BJ (cell line): ENCODE measurements around the gene QRFP. TPM values are rescaled to one million over a fixed set of nuclear protein-coding genes. Genes with fewer than 3 reads are reported as not detected.

ENCODE experiments used
- CTCF ChIA-PET: fragments of 350-600 bp; formaldehyde crosslinking; extraction: SDS; loops from one replicate; lab custom pipeline; 2021; ENCODE audit warnings: antibody characterized with exemption, inconsistent platforms; lab: Yijun Ruan, JAX
- POLR2A ChIA-PET: fragments of 300-600 bp; sonication (Branson Sonifier 250); formaldehyde crosslinking; extraction: SDS; loops from one replicate; lab custom pipeline; 2021; ENCODE audit warnings: antibody characterized with exemption; lab: Charles Lee
- DNase-seq: peaks from one replicate; pipeline ENCODE4 v3.0.0-alpha.2; 2011; ENCODE audit warnings: low read depth
- H3K27me3 ChIP-seq: 2 replicates; pipeline ENCODE4 v1.6.0; 2011; ENCODE audit warnings: low read length; ENCODE audit not compliant: control insufficient read depth, insufficient read depth
- H3K36me3 ChIP-seq: 2 replicates; pipeline ENCODE4 v1.5.1; 2011; ENCODE audit warnings: low read length; ENCODE audit not compliant: control insufficient read depth, insufficient read depth
- H3K4me3 ChIP-seq: 2 replicates; pipeline ENCODE4 v1.5.1; 2011; ENCODE audit warnings: low read depth, mild to moderate bottlenecking, control low read depth, low read length
- polyA plus RNA-seq: library from polyadenylated mRNA; depleted of rRNA; stranded (reverse); fragments of >200 nt; gene quantifications from 2 replicates; pipeline ENCODE4 v1.2.3, GENCODE V29; 2011
- TF ChIP-seq, protein P1 (sequence below): IDR thresholded peaks from 2 replicates; pipeline ENCODE4 v1.5.1; 2011; ENCODE audit warnings: low read depth, mild to moderate bottlenecking, control low read depth, inconsistent platforms, low read length, moderate library complexity; ENCODE audit not compliant: insufficient read depth

The QRFP gene
- polyA plus RNA-seq, 1 experiment: not detected

DNA sequence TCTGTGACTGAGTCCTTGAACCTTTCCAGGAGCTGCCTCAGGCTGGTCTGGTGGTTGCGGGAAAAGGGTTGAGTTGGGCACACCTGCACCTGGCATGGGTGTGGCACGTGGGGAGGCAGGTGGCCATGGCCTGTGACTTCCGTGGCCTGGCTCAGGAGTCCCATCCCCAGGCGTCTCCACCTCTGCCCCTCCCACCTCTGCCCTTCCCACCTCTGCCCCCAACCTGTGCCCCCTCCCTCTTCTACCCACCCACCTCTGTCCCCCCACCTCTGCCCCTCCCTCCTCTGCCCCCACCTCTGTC lies 1.9 kb upstream of the QRFP start:
- TF ChIP-seq, protein P1, sequence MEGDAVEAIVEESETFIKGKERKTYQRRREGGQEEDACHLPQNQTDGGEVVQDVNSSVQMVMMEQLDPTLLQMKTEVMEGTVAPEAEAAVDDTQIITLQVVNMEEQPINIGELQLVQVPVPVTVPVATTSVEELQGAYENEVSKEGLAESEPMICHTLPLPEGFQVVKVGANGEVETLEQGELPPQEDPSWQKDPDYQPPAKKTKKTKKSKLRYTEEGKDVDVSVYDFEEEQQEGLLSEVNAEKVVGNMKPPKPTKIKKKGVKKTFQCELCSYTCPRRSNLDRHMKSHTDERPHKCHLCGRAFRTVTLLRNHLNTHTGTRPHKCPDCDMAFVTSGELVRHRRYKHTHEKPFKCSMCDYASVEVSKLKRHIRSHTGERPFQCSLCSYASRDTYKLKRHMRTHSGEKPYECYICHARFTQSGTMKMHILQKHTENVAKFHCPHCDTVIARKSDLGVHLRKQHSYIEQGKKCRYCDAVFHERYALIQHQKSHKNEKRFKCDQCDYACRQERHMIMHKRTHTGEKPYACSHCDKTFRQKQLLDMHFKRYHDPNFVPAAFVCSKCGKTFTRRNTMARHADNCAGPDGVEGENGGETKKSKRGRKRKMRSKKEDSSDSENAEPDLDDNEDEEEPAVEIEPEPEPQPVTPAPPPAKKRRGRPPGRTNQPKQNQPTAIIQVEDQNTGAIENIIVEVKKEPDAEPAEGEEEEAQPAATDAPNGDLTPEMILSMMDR: no peak
- DNase-seq: no peak
- H3K27me3 ChIP-seq: peaks cover 2% of the 10 kb centered on the region; the same call in 1 of the 2 replicates
- ChIA-PET POLR2A (no interaction called here), CTCF (interaction anchor here (1.4 kb wide), 1 partner anchor 99 kb away, joined by 5 read pairs; no protein-coding TSS in a partner anchor)
- no peaks in the 10 kb centered on the region for H3K36me3 ChIP-seq
- no peak overlapping the region for H3K4me3 ChIP-seq

DNA sequence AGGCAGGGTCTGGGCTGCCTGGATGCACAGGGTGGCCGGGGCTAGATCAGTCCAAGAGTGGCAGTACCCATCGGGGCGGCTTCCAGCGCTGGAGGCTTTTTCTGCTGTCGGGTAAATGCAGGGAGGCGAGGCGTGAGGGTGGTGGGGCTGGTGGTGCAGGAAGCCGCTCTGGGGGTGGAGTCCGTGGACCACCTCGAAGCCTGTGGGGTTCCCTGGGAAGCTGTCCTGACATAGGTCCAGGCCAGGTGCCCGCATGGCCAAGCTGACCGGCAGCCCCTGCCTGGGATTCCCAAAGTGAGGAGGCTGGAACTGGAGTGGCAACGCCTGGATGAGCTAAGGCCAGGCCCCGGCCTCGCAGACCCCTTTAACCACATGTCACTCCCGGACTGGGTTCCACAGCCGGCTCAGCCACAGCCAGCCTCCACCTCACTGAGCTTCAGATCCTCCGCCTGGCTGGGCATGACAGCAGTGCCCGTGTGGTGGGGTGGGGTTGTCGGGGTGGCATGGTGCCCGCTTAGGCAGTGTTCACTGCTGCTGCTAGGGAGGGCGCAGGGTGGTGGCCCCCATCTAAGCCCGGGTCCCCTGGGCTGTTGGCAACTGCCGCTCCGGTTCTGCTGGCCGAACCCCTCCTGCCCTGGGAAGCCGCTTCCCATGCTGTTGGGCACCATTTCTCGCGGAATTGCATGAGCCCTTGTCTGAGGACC lies 1.4 kb upstream of the QRFP start:
- CTCF ChIA-PET: interaction anchor here (1.0 to 1.4 kb wide), 2 partner anchors 28 to 99 kb away, joined by 3 to 5 read pairs; no protein-coding TSS in a partner anchor
- TF ChIP-seq, protein P1: no peak
- POLR2A ChIA-PET: no interaction called here
- Histone ChIP-seq H3K36me3 (peaks cover 2% of the 10 kb centered on the region; the same call in 1 of the 2 replicates), H3K4me3 (no peak overlapping the region), H3K27me3 (peaks cover 2% of the 10 kb centered on the region; the same call in 1 of the 2 replicates)
- DNase-seq: no peak

DNA sequence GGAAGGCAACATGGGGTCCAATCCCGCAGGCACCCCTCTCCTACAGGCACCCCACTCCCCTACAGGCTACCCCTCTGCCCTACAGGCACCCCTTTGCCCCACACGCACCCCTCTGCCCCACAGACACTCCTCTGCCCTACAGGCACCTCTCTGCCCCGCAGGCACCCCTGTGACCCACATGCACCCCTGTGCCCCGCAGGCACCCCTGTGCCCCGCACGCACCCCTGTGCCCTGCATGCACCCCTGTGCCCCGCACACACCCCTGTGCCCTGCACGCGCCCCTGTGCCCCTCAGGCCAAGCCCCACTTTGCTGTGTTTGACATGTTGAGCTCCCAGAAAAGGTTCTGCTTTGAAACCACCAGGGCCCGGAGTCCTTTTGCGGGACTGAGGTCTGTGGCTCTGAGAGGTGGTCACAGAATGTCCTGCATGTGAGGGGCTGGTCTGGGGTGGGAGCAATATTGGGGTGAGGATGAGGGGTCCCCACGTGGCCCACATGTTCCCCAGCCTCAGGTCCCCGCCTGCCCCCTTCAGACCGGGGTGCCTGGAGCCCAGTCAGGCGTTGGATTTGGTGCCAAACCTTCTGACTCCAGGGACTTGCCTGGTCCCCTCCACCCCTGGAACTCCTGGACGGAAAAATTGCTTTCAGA lies 616 bp upstream of the QRFP start:
- ChIA-PET POLR2A (no interaction called here), CTCF (interaction anchor here (1.0 kb wide), 1 partner anchor 28 kb away, joined by 3 read pairs; no protein-coding TSS in a partner anchor)
- no peak overlapping the region for H3K4me3 ChIP-seq
- peaks cover 4% of the 10 kb centered on the region; the same call in 1 of the 2 replicates for H3K36me3 ChIP-seq
- no peak for DNase-seq
- TF ChIP-seq, protein P1: no peak
- peaks cover 2% of the 10 kb centered on the region; the same call in 1 of the 2 replicates for H3K27me3 ChIP-seq

DNA sequence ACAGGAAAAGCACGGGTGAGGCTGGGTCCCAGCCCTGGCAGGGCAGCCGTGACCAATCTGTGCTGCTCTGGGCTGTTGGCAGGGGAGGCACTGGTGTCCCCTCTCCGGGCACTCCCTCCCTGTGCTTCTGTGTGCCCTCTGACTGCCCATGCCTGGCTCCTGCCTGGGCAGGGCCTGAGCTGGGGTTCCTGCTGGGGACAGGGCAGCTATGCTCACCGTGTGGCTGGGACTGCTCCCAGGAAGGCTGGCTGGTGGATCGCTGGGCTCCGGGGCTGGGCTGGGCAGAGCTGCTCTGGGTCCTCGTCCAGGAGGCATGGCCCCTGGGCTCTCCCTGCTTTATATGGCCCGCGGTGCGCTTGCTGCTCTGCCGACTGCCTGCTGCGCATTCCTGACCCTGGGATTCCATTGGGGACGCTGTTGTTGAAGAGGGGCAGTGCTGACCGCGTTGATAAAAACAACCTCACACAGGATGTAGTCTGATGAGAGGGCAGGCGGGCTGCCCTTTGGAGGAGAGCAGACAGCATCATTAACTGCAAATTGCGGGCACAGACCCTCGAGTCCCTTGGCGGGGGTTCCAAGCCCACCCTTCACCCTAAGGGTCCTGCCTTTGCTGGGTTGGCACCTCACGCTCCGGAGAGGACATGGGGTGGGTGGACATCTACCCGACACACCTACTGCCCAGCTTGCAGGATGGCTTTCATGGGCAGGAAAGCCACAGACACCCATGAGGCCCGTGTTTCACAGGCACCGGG lies 955 bp downstream of the QRFP start:
- peaks cover 8% of the 10 kb centered on the region for H3K36me3 ChIP-seq
- no peak overlapping the region for H3K4me3 ChIP-seq
- TF ChIP-seq, protein P1: no peak
- ChIA-PET POLR2A (no interaction called here), CTCF (interaction anchor here (0.8 to 1.5 kb wide), 3 partner anchors 17 to 151 kb away, joined by 3 to 4 read pairs (median 3); no protein-coding TSS in a partner anchor)
- H3K27me3 ChIP-seq: peaks cover 2% of the 10 kb centered on the region; the same call in 1 of the 2 replicates
- no peak for DNase-seq

DNA sequence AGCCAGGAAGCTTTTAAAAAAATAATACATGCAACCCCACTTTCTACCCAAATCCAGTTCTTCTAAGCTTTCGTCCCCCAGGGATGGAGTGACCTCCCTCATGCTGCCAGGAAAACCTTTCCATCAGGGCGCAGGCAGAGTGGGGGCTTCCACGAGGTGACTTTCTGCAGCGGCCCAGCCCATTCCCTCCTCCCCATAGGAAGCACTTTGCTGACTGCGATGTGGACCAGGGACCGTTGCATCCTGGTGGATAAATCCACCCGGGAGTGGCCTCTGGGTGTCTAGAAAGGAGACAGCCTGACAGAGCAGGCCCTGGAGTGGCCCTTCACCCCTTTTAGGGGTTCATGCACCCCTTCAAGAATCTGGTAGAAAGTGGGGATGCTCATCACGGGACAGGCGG lies 1.6 kb downstream of the QRFP start:
- POLR2A ChIA-PET: no interaction called here
- TF ChIP-seq, protein P1: no peak
- no peak overlapping the region for H3K4me3 ChIP-seq
- H3K36me3 ChIP-seq: peaks cover 10% of the 10 kb centered on the region
- no peak for DNase-seq
- CTCF ChIA-PET: interaction anchor here (1.0 to 1.5 kb wide), 2 partner anchors 25 to 152 kb away, joined by 3 to 4 read pairs; no protein-coding TSS in a partner anchor
- H3K27me3 ChIP-seq: no peaks in the 10 kb centered on the region; the same call in 1 of the 2 replicates
